OCI-LY1 (cell line): ENCODE results near the gene TENM4.

Experiments used
- H2AFZ ChIP-seq: fragments of 200-600 bp; sonication (generic), shearing (Covaris generic); 2 replicates; pipeline ENCODE4 v1.6.0; 2014; ENCODE audit warnings: antibody characterized with exemption, mild to moderate bottlenecking, low read length
- H3F3A ChIP-seq: fragments of 200-600 bp; sonication (generic), shearing (Covaris generic); 2 replicates; pipeline ENCODE4 v1.6.0; 2014; ENCODE audit warnings: mild to moderate bottlenecking, antibody characterized with exemption, low read length, moderate library complexity; ENCODE audit not compliant: insufficient read depth
- H3K27ac ChIP-seq: fragments of 200-600 bp; sonication (generic); 2 replicates; pipeline ENCODE4 v1.5.1; 2014; ENCODE audit warnings: low read length, mixed run types, mild to moderate bottlenecking, low read depth; ENCODE audit not compliant: poor library complexity, severe bottlenecking
- H3K27me3 ChIP-seq: fragments of 200-600 bp; sonication (generic); 2 replicates; pipeline ENCODE4 v1.6.0; 2014; ENCODE audit warnings: antibody characterized with exemption, mild to moderate bottlenecking, low read length, moderate library complexity; ENCODE audit not compliant: insufficient read depth
- H3K36me3 ChIP-seq: fragments of 200-600 bp; sonication (generic); 2 replicates; pipeline ENCODE4 v1.6.1; 2014; ENCODE audit warnings: mild to moderate bottlenecking, antibody characterized with exemption, low read length, moderate library complexity, mixed read lengths; ENCODE audit not compliant: insufficient read depth
- H3K4me1 ChIP-seq: fragments of 200-600 bp; sonication (generic); 2 replicates; pipeline ENCODE4 v1.5.1; 2014; ENCODE audit warnings: mild to moderate bottlenecking, low read length, moderate library complexity; ENCODE audit not compliant: insufficient read depth, severe bottlenecking
- H3K4me2 ChIP-seq: fragments of 200-600 bp; sonication (generic), shearing (Covaris generic); 2 replicates; pipeline ENCODE4 v1.6.1; 2014; ENCODE audit warnings: low read length
- H3K4me3 ChIP-seq: fragments of 200-600 bp; sonication (generic); 2 replicates; pipeline ENCODE4 v1.5.1; 2014; ENCODE audit warnings: low read length, low read depth, mild to moderate bottlenecking, mixed read lengths; ENCODE audit not compliant: poor library complexity, severe bottlenecking
- H3K79me2 ChIP-seq: fragments of 200-600 bp; shearing (Covaris generic); 2 replicates; pipeline ENCODE4 v1.6.1; 2016; ENCODE audit warnings: mixed run types, low read length, mixed read lengths; ENCODE audit not compliant: insufficient read depth
- H3K9ac ChIP-seq: fragments of 200-600 bp; sonication (generic), shearing (Covaris generic); 2 replicates; pipeline ENCODE4 v1.6.1; 2014; ENCODE audit warnings: mild to moderate bottlenecking, low read length, mixed read lengths
- H3K9me2 ChIP-seq: fragments of 200-600 bp; sonication (generic), shearing (Covaris generic); 2 replicates; pipeline ENCODE4 v1.6.1; 2014; ENCODE audit warnings: low read depth, mild to moderate bottlenecking, low read length, mixed read lengths
- H3K9me3 ChIP-seq: fragments of 200-600 bp; shearing (Covaris generic); 2 replicates; pipeline ENCODE4 v1.6.1; 2014; ENCODE audit warnings: low read length, mixed read lengths
- H4K20me1 ChIP-seq: fragments of 200-600 bp; sonication (generic), shearing (Covaris generic); 2 replicates; pipeline ENCODE4 v1.6.0; 2016; ENCODE audit warnings: mild to moderate bottlenecking, low read length; ENCODE audit not compliant: insufficient read depth
- EZH2 ChIP-seq: fragments of 200-600 bp; sonication (generic), shearing (Covaris generic); IDR thresholded peaks from 2 replicates; pipeline ENCODE4 v1.8.0; 2017; ENCODE audit warnings: borderline replicate concordance, mixed run types, mild to moderate bottlenecking, antibody characterized with exemption, low read length, moderate library complexity, mixed read lengths
- TF ChIP-seq, protein P1 (sequence below): fragments of 200-600 bp; sonication (generic), shearing (Covaris generic); IDR thresholded peaks from 2 replicates; pipeline ENCODE4 v1.5.1; 2017; ENCODE audit warnings: mild to moderate bottlenecking, antibody characterized with exemption, low read length, moderate library complexity, mixed read lengths

Gene TENM4

DNA sequence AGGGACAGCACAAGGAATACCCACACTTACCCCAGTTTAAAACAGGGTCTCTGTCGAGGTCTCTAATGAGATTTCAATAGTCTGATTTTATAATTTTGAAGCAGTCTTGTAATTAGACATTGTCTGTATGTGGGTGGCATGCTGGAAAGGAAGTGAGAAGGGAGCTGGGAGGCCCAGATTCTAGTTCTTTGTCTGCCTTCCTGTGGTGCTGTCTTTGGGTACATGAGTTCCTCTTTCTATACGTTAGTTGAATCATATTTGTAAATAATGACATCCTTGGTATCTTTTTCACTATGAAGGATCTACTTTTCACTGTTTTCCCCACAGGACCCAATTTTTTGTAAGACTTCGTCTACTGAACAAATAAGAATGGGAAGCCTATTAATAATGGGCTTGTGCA is 42.0 kb upstream of the TENM4 start:
- Histone ChIP-seq H3K4me3 (no peak overlapping the region), H3K4me2 (no peak overlapping the region), H3K4me1 (no peaks in the 10 kb centered on the region), H3K79me2 (no peaks in the 10 kb centered on the region), H3K9ac (no peak overlapping the region), H2AFZ (no peak overlapping the region), H3K27me3 (no peaks in the 10 kb centered on the region), H3F3A (no peaks in the 10 kb centered on the region), H4K20me1 (no peaks in the 10 kb centered on the region), H3K9me3 (no peaks in the 10 kb centered on the region), H3K36me3 (no peaks in the 10 kb centered on the region), H3K9me2 (no peaks in the 10 kb centered on the region), H3K27ac (no peak overlapping the region)
- TF ChIP-seq EZH2: no peak
- TF ChIP-seq, protein P1, sequence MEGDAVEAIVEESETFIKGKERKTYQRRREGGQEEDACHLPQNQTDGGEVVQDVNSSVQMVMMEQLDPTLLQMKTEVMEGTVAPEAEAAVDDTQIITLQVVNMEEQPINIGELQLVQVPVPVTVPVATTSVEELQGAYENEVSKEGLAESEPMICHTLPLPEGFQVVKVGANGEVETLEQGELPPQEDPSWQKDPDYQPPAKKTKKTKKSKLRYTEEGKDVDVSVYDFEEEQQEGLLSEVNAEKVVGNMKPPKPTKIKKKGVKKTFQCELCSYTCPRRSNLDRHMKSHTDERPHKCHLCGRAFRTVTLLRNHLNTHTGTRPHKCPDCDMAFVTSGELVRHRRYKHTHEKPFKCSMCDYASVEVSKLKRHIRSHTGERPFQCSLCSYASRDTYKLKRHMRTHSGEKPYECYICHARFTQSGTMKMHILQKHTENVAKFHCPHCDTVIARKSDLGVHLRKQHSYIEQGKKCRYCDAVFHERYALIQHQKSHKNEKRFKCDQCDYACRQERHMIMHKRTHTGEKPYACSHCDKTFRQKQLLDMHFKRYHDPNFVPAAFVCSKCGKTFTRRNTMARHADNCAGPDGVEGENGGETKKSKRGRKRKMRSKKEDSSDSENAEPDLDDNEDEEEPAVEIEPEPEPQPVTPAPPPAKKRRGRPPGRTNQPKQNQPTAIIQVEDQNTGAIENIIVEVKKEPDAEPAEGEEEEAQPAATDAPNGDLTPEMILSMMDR: no peak

DNA sequence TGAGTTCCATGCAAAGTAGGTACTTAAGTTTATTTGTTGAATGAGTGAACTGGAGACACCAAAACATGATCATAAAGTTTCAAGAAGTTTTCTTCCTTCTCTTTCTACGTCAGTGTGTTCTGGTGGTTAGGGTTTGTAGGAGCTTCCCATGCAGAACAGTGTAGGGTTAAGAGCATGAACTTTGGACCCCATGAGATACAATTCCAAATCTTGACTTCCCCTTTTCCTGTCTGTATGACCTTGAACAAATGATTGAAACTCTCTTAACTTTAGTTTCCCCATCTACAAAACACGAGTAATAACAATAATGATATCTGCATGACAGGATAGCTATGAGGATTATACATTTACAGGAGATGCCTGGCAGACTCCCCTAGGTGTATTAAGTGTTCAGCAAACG is 41.0 kb upstream of the TENM4 start:
- TF ChIP-seq EZH2: no peak
- TF ChIP-seq, protein P1: no peak
- Histone ChIP-seq H3K4me2 (no peak overlapping the region), H3K27ac (no peak overlapping the region)

DNA sequence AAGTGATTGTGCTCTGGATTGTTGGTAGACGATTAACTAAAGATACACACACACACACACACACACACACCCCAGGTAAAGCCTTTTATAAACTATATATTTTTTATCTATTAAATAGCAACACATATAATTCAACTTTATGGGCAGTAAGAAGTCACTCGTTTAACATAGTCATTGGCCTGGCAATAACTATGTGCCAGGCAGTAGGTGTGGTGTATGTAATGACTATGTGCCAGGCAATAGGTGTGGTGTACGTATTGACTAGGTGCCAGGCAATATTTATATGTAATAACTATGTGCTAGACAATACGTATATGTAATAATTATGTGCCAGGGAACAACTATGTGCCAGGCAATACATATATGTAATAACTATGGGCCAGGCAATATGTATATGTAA is 40.0 kb upstream of the TENM4 start:
- Histone ChIP-seq H3K9ac (no peak overlapping the region), H4K20me1 (no peaks in the 10 kb centered on the region), H3K4me2 (no peak overlapping the region), H3K27ac (no peak overlapping the region), H3K79me2 (no peaks in the 10 kb centered on the region), H3K27me3 (no peaks in the 10 kb centered on the region), H3K4me3 (no peak overlapping the region), H3F3A (no peaks in the 10 kb centered on the region), H3K9me3 (no peaks in the 10 kb centered on the region), H3K9me2 (no peaks in the 10 kb centered on the region), H3K36me3 (no peaks in the 10 kb centered on the region), H2AFZ (no peak overlapping the region), H3K4me1 (no peaks in the 10 kb centered on the region)
- no peak for TF ChIP-seq EZH2
- TF ChIP-seq, protein P1: no peak

More for the DNA sequence above, 41.0 kb upstream of the TENM4 start:
- Histone ChIP-seq H3K4me3 (no peak overlapping the region), H3F3A (no peaks in the 10 kb centered on the region), H4K20me1 (no peaks in the 10 kb centered on the region), H2AFZ (no peak overlapping the region), H3K9me3 (no peaks in the 10 kb centered on the region), H3K79me2 (no peaks in the 10 kb centered on the region), H3K9me2 (no peaks in the 10 kb centered on the region), H3K9ac (no peak overlapping the region), H3K36me3 (no peaks in the 10 kb centered on the region), H3K27me3 (no peaks in the 10 kb centered on the region), H3K4me1 (no peaks in the 10 kb centered on the region)
